ENCODE data around the gene FILIP1L.
A peak's percentile ranks its signal among the peaks of the same experiment; 100 is the strongest.

The FILIP1L gene

DNA sequence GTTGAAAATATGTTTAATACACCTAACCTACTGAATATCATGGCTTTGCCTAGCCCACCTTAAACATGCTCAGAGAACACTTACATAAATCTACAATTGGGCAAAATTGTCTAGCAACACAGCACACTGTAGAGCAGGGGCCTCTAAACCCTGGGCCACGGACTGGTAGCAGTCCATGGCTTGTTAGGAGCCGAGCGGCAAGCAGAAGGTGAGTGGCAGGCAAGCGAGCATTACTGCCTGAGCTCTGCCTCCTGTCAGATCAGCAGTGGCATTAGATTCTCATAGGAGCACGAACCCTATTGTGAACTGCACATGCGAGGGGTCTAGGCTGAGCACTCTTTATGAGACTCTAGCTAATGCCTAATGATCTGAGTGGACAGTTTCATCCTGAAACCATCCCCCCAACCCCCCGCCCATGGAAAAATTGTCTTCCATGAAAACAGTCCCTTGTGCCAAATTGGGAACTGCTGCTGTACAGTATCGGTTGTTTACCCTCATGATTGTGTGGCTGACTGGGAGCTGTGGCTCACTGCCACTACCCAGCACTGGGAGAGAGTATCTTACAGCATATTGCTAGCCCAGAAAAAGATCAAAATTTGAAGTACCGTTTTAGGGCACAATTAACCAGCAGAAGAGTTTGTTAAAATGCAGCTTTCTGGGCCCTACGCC lies 270.6 kb downstream of the FILIP1L start:
- TF ChIP-seq, protein P1, sequence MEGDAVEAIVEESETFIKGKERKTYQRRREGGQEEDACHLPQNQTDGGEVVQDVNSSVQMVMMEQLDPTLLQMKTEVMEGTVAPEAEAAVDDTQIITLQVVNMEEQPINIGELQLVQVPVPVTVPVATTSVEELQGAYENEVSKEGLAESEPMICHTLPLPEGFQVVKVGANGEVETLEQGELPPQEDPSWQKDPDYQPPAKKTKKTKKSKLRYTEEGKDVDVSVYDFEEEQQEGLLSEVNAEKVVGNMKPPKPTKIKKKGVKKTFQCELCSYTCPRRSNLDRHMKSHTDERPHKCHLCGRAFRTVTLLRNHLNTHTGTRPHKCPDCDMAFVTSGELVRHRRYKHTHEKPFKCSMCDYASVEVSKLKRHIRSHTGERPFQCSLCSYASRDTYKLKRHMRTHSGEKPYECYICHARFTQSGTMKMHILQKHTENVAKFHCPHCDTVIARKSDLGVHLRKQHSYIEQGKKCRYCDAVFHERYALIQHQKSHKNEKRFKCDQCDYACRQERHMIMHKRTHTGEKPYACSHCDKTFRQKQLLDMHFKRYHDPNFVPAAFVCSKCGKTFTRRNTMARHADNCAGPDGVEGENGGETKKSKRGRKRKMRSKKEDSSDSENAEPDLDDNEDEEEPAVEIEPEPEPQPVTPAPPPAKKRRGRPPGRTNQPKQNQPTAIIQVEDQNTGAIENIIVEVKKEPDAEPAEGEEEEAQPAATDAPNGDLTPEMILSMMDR (IDR thresholded peaks at IDR 0.05): no peak

DNA sequence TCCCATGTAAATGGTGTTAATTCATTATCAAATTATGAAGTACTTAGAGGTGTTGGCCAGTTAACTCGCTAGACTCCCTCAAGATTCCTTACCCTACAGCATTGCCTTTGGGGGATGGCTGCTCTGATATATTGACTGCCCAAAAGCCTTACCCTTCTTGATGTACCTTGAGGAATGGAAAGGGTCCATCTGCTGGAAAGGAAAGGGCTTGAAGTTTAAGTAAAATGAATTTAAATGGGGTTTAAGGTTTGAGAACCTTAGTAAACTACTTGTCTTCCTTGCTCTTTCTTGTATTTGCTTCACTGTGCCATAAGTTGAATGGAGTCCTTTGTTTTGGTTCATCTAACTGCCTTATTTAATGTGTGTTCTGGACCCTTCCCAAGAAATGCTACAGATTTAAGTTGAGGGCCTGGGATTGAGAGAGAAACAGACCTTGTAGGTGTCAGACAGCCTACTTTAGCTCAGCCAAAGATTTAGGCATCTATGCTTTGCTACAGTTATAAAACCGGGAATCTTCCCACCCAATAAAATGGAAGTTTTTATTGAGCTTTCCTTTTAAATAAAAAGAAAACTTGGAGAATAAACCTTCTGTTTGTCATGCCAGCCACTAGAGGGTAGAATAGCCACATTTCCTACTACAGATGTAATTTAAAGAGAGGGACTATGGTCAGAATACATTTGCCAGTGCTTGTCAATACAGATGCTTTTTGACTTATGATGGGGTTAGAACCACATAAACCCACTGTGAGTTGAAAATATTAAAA lies 271.3 kb downstream of the FILIP1L start:
- TF ChIP-seq, protein P1 (IDR thresholded peaks at IDR 0.05): peak; percentile 76

DNA sequence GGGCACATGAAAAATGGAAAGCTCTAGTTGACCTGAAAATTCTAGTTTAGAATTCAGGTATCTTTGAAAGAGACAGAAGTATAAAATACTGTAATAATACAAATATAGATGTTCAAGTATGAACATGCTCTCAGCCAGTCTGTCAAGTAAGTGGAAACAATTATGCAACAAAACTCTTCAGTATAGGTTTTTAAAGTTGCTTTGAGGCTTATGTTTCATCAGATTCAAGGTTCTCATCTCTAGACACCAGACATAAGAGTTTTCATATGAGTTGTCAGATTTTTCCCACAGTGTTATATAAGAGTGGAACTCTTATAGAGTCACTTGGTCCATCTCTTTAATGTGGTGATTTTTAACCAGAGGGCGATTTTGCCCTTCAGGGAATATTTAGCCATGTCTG lies 274.7 kb downstream of the FILIP1L start:
- TF ChIP-seq, protein P1 (IDR thresholded peaks at IDR 0.05): no peak

DNA sequence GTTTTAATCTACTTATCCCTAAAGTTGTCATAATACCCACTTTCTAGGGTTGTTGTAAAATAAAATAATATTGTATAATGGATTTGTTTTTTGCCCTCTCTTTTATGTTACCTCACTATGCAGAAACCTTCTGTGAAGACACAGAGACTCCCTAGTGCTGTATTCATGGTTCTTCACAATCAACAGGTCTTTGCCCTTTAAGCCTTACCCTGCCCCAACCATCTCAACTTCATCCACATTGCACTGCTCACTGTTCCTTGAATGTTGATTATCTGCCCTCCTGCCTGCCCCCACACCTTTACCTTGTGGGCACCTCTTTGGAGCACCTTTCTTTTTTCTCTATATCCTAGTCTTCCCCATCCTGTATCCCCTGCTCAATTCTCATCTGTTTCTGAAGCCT lies 275.5 kb downstream of the FILIP1L start:
- TF ChIP-seq, protein P1 (IDR thresholded peaks at IDR 0.05): no peak

DNA sequence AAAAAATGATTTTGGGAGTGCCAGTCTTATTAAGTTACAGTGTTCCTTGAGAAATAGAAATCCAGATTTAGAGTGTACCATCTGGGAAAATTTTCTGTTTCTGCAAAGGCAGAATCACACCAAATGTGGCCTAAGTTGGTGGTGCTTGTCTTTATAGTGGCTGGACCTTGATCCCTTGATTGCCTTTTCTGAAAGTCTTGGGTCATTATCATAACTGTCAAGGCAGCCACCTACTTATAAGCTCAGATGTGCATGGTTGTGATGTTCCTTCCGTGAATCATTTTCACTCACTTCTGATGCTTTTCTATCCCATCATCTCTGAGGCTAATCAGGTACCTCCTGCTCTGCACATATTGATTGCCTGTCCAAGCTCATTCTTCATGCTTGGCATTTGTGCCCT lies 276.6 kb downstream of the FILIP1L start:
- TF ChIP-seq, protein P1 (IDR thresholded peaks at IDR 0.05): no peak

DNA sequence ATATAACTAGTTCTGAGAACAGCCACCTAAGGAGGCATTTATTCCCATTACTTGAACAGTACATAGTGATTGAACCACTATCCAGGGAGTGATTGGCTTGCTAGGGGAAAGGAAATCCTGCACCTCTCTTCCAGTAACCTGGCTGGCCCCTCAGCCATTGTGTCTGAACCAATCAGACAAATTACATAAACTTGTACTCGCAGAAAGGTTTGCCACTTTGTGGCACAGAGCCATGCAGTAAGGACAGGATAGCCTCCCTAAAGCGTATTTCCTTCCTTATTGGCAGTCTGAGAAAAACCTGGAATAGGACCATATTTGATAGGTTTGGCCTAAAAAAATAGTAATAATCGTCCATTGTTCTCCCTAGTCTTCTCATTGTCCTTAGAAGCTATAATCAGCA lies 277.6 kb downstream of the FILIP1L start:
- TF ChIP-seq, protein P1 (IDR thresholded peaks at IDR 0.05): no peak

DNA sequence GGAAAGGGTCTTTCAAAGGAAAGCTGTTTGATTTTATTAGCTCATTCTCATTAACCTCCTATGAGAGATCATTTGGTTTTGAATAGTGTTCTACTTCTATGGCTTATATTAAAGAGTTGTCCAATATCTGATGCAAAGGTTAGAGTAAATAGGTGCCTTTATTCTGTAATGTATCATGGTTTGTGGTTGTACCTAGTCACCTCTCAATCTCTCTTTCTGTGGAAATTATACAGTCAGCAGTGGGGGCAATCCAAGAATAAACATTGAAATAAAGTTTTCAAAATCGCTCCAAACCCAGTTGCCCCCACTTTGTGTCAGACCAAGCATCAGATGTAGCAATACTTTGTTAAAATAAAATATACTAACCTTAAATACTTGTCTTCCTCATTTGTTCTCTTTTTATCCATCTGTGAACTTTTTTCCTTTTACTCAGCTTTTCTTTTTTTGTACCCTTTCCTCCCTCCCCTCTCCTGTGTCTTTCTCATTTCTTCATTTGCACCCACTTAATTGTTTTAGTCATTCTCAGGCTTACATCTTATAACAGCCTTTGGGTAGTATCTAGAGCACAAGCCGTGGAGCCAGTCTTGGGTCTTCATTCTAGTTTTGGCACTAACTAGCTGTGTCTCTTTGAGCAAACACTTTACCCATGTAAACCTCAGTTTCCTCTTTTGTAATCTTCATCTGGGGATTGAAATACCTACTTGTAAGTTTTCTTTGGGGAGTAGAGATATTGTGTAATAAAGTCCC lies 279.9 kb downstream of the FILIP1L start:
- TF ChIP-seq, protein P1 (IDR thresholded peaks at IDR 0.05): no peak
